ENCODE data around the gene TMEM42.
"Not testable (repeated sequence)": the region's sequence is repeated elsewhere in the genome, so short reads cannot be mapped to it uniquely, and the experiment has no call there.

Gene TMEM42

GRCh38 chr3:44861412-44862225, at the start of gene TMEM42:
Gene TMEM42, plus strand, starts transcription at chr3:44861912. Its CDS starts 13 bp downstream, at chr3:44861925.
- Mint-ChIP-seq H3K4me3 (peak within 1 kb of the TSS; percentile 83), H3K4me1 (peaks cover 42% of the 10 kb centered on the region), H3K36me3 (peaks cover 19% of the 10 kb centered on the region), H3K27ac (peak within 1 kb of the TSS; percentile 92), H3K9me3 (no peaks in the 10 kb centered on the region), H3K27me3 (no peaks in the 10 kb centered on the region)
- CTCF ChIA-PET: no interaction called here
- peak; percentile 90 for DNase-seq

GRCh38 chr3:44814751-44815150, 47.0 kb upstream of the TMEM42 start:
- Mint-ChIP-seq H3K36me3 (peaks cover 71% of the 10 kb centered on the region), H3K4me3 (no peak overlapping the region), H3K9me3 (peaks cover 17% of the 10 kb centered on the region), H3K4me1 (no peaks in the 10 kb centered on the region), H3K27ac (no peak overlapping the region), H3K27me3 (no peaks in the 10 kb centered on the region)
- CTCF ChIA-PET: no interaction called here
- DNase-seq: no peak

- CTCF ChIA-PET: not testable (repeated sequence)
- H3K36me3 Mint-ChIP-seq: peaks cover 73% of the 10 kb centered on the region
Measured at GRCh38 chr3:44816334-44816733, 45.4 kb upstream of the TMEM42 start.

GRCh38 chr3:44821206-44821605, 40.5 kb upstream of the TMEM42 start:
- H3K4me3 Mint-ChIP-seq, DNase-seq, H3K27me3 Mint-ChIP-seq, H3K27ac Mint-ChIP-seq, CTCF ChIA-PET, H3K4me1 Mint-ChIP-seq: not testable (repeated sequence)
- Mint-ChIP-seq H3K9me3 (peaks cover 25% of the 10 kb centered on the region), H3K36me3 (peaks cover 83% of the 10 kb centered on the region)

More at GRCh38 chr3:44816334-44816733, 45.4 kb upstream of the TMEM42 start:
- DNase-seq, H3K4me3 Mint-ChIP-seq, H3K27ac Mint-ChIP-seq, H3K4me1 Mint-ChIP-seq, H3K27me3 Mint-ChIP-seq: not testable (repeated sequence)
- H3K9me3 Mint-ChIP-seq: peaks cover 19% of the 10 kb centered on the region

GRCh38 chr3:44825264-44825925, 36.3 kb upstream of the TMEM42 start:
- Mint-ChIP-seq H3K27me3 (no peaks in the 10 kb centered on the region), H3K4me1 (no peaks in the 10 kb centered on the region), H3K27ac (peak overlapping the region; percentile 5), H3K36me3 (peaks cover 70% of the 10 kb centered on the region), H3K4me3 (no peak overlapping the region), H3K9me3 (peaks cover 7% of the 10 kb centered on the region)
- CTCF ChIA-PET: interaction anchor here (0.7 kb wide), 1 partner anchor 32 kb away, joined by 3 read pairs; no protein-coding TSS in a partner anchor
- DNase-seq: no peak

GRCh38 chr3:44827196-44827595, 34.5 kb upstream of the TMEM42 start:
- Mint-ChIP-seq H3K9me3 (peaks cover 6% of the 10 kb centered on the region), H3K4me3 (no peak overlapping the region), H3K27me3 (no peaks in the 10 kb centered on the region), H3K4me1 (no peaks in the 10 kb centered on the region), H3K27ac (no peak overlapping the region), H3K36me3 (peaks cover 72% of the 10 kb centered on the region)
- CTCF ChIA-PET: no interaction called here
- DNase-seq: no peak

- H3K9me3 Mint-ChIP-seq: peaks cover 4% of the 10 kb centered on the region
- no peaks in the 10 kb centered on the region for H3K27me3 Mint-ChIP-seq
- no peak overlapping the region for H3K4me3 Mint-ChIP-seq
- H3K36me3 Mint-ChIP-seq: peaks cover 61% of the 10 kb centered on the region
- no peak overlapping the region for H3K27ac Mint-ChIP-seq
- H3K4me1 Mint-ChIP-seq: no peaks in the 10 kb centered on the region
- no peak for DNase-seq
- CTCF ChIA-PET: no interaction called here
Measured at GRCh38 chr3:44831232-44831631, 30.5 kb upstream of the TMEM42 start.

GRCh38 chr3:44832032-44832431, 29.7 kb upstream of the TMEM42 start:
- no peaks in the 10 kb centered on the region for H3K27me3 Mint-ChIP-seq
- DNase-seq: no peak
- peaks cover 62% of the 10 kb centered on the region for H3K36me3 Mint-ChIP-seq
- peaks cover 11% of the 10 kb centered on the region for H3K9me3 Mint-ChIP-seq
- no peak overlapping the region for H3K4me3 Mint-ChIP-seq
- no peaks in the 10 kb centered on the region for H3K4me1 Mint-ChIP-seq
- CTCF ChIA-PET: no interaction called here
- no peak overlapping the region for H3K27ac Mint-ChIP-seq

GRCh38 chr3:44832965-44833364, 28.7 kb upstream of the TMEM42 start:
- Mint-ChIP-seq H3K36me3 (peaks cover 66% of the 10 kb centered on the region), H3K27ac (no peak overlapping the region), H3K4me3 (no peak overlapping the region), H3K27me3 (no peaks in the 10 kb centered on the region), H3K9me3 (peaks cover 13% of the 10 kb centered on the region), H3K4me1 (no peaks in the 10 kb centered on the region)
- CTCF ChIA-PET: no interaction called here
- no peak for DNase-seq

- H3K27me3 Mint-ChIP-seq: no peaks in the 10 kb centered on the region
- H3K36me3 Mint-ChIP-seq: peaks cover 67% of the 10 kb centered on the region
- H3K4me1 Mint-ChIP-seq: no peaks in the 10 kb centered on the region
- H3K9me3 Mint-ChIP-seq: peaks cover 13% of the 10 kb centered on the region
- no peak overlapping the region for H3K4me3 Mint-ChIP-seq
- H3K27ac Mint-ChIP-seq: no peak overlapping the region
- DNase-seq: no peak
- CTCF ChIA-PET: no interaction called here
Measured at GRCh38 chr3:44833394-44833793, 28.3 kb upstream of the TMEM42 start.

- CTCF ChIA-PET: no interaction called here
- Mint-ChIP-seq H3K4me3 (no peak overlapping the region), H3K36me3 (peaks cover 69% of the 10 kb centered on the region), H3K4me1 (no peaks in the 10 kb centered on the region), H3K27ac (no peak overlapping the region), H3K9me3 (peaks cover 13% of the 10 kb centered on the region), H3K27me3 (no peaks in the 10 kb centered on the region)
- no peak for DNase-seq
Measured at GRCh38 chr3:44835684-44836083, 26.0 kb upstream of the TMEM42 start.

- Mint-ChIP-seq H3K4me3 (no peak overlapping the region), H3K9me3 (no peaks in the 10 kb centered on the region), H3K27me3 (no peaks in the 10 kb centered on the region), H3K36me3 (peaks cover 70% of the 10 kb centered on the region), H3K4me1 (no peaks in the 10 kb centered on the region), H3K27ac (no peak overlapping the region)
- no peak for DNase-seq
- CTCF ChIA-PET: no interaction called here
Measured at GRCh38 chr3:44842376-44842775, 19.3 kb upstream of the TMEM42 start.

- no peak for DNase-seq
- no peaks in the 10 kb centered on the region for H3K4me1 Mint-ChIP-seq
- H3K4me3 Mint-ChIP-seq: no peak overlapping the region
- peaks cover 53% of the 10 kb centered on the region for H3K36me3 Mint-ChIP-seq
- CTCF ChIA-PET: no interaction called here
- H3K27ac Mint-ChIP-seq: no peak overlapping the region
- H3K9me3 Mint-ChIP-seq: no peaks in the 10 kb centered on the region
- no peaks in the 10 kb centered on the region for H3K27me3 Mint-ChIP-seq
Measured at GRCh38 chr3:44845528-44846520, 15.9 kb upstream of the TMEM42 start.

GRCh38 chr3:44848634-44849033, 13.1 kb upstream of the TMEM42 start:
- Mint-ChIP-seq H3K4me3 (no peak overlapping the region), H3K27ac (no peak overlapping the region), H3K27me3 (no peaks in the 10 kb centered on the region), H3K9me3 (no peaks in the 10 kb centered on the region), H3K36me3 (peaks cover 54% of the 10 kb centered on the region), H3K4me1 (no peaks in the 10 kb centered on the region)
- DNase-seq: no peak
- CTCF ChIA-PET: no interaction called here
